MM.1S (cell line): ENCODE measurements around the gene MTFR1L.

Experiments
- CTCF ChIP-seq: fragments of 300-600 bp; sonication (generic); IDR thresholded peaks from 2 replicates; pipeline ENCODE4 v1.5.1; 2016; ENCODE audit warnings: antibody characterized with exemption, low read length, mixed read lengths
- EZH2 ChIP-seq: fragments of 300-600 bp; sonication (generic); optimal IDR thresholded peaks from 2 replicates; pipeline ENCODE3; 2017; ENCODE audit warnings: low read depth, mild to moderate bottlenecking, antibody characterized with exemption, low read length, mixed read lengths

GRCh38 chr1:25875856-25876692 is 56.3 kb downstream of the MTFR1L start:
- no peak for TF ChIP-seq CTCF
- TF ChIP-seq EZH2 = no peak
